ENCODE measurements around the gene MTF2.
A peak's percentile ranks its signal among the peaks of the same experiment; 100 is the strongest.

MTF2 gene

DNA sequence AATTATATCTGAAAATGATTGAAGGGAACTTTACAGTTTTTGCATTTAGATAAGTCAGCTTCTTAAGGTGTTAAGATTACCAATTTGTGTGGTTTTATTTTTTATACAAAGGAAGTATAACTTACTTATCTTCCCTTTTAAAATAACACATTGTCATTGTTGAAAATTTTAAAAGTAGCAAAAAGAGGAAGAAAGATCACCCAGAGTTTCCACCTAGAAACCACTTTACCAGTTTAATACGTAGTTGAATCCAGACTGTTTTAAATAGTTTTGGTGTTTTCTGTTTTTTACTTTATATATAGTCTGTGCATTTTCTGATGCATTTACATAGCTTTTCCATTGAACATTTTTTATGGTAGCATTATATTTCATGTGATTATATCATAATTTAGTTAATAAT is 107.6 kb downstream of the MTF2 start:
- Histone ChIP-seq H3K79me2 (ENCODE audit: control insufficient read depth, low read length) (peaks cover 47% of the 10 kb centered on the region), H3K4me1 (ENCODE audit: control insufficient read depth, low read length) (peaks cover 47% of the 10 kb centered on the region), H3K36me3 (ENCODE audit: control insufficient read depth, low read length) (peaks cover 81% of the 10 kb centered on the region), H3F3A (ENCODE audit: control insufficient read depth, insufficient read depth) (peaks cover 17% of the 10 kb centered on the region; the same call in 1 of the 2 replicates), H3K4me3 (ENCODE audit: low read length) (no peak overlapping the region), H3K4me2 (ENCODE audit: low read length) (peak overlapping the region; percentile 9; the same call in 1 of the 2 replicates), H3K9me3 (ENCODE audit: control insufficient read depth, insufficient read depth, low read length) (no peaks in the 10 kb centered on the region), H3K9me2 (replicated peaks; ENCODE audit: control insufficient read depth, low read length) (no peaks in the 10 kb centered on the region), H3K27ac (ENCODE audit: low read depth, low read length) (no peak overlapping the region), H4K20me1 (ENCODE audit: control insufficient read depth, insufficient read depth, low read depth, low read length) (peaks cover 19% of the 10 kb centered on the region), H3K27me3 (ENCODE audit: control insufficient read depth, low read length) (no peaks in the 10 kb centered on the region)
- TF ChIP-seq, protein P1, sequence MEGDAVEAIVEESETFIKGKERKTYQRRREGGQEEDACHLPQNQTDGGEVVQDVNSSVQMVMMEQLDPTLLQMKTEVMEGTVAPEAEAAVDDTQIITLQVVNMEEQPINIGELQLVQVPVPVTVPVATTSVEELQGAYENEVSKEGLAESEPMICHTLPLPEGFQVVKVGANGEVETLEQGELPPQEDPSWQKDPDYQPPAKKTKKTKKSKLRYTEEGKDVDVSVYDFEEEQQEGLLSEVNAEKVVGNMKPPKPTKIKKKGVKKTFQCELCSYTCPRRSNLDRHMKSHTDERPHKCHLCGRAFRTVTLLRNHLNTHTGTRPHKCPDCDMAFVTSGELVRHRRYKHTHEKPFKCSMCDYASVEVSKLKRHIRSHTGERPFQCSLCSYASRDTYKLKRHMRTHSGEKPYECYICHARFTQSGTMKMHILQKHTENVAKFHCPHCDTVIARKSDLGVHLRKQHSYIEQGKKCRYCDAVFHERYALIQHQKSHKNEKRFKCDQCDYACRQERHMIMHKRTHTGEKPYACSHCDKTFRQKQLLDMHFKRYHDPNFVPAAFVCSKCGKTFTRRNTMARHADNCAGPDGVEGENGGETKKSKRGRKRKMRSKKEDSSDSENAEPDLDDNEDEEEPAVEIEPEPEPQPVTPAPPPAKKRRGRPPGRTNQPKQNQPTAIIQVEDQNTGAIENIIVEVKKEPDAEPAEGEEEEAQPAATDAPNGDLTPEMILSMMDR (IDR thresholded peaks at IDR 0.05; ENCODE audit: low read depth, low read length, poor library complexity, severe bottlenecking), result no peak
